ENCODE measurements around the gene CPTP.

DNA sequence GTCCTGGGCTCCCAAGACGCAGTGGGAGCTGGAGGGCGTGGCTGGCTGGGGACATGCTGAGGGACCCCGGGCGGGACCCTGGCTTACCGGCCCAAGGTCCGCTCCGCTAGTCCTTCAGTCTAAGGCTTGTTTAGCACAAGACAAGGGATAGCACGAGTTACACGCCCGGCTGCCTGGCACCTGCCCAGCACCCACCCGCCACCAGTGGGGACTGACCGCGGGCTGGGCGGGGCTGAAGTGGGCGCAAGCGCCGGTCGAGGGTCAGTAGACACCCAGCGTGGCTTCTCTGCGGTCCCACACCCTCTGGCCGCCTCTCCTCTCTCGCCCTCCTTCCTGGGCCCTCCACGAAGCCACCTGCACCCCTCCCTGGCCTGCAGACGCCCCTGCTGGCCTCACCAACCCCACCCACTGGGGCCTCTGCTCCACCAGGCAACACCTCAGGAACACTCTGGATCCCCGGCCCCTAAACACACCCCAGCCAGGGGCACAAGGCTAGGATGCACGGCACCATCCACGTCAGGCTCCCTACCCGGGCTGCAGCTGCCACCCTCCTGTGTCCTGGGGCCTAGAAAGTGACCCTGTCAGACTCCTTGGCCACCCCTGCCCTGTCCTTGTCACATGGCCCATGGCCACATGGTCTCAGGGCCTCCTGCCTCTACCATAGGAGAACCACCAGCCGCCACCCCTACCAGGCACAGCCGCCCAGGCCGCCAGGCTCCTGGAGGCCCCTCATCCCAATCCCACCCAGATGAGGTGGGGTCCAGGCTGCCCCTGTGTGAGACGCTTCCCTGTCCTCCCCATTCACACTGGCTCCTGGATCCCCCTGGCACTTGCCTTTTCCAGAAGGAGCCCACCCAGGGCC, 12.6 kb downstream of the CPTP start:
- TF ChIP-seq, protein P1, sequence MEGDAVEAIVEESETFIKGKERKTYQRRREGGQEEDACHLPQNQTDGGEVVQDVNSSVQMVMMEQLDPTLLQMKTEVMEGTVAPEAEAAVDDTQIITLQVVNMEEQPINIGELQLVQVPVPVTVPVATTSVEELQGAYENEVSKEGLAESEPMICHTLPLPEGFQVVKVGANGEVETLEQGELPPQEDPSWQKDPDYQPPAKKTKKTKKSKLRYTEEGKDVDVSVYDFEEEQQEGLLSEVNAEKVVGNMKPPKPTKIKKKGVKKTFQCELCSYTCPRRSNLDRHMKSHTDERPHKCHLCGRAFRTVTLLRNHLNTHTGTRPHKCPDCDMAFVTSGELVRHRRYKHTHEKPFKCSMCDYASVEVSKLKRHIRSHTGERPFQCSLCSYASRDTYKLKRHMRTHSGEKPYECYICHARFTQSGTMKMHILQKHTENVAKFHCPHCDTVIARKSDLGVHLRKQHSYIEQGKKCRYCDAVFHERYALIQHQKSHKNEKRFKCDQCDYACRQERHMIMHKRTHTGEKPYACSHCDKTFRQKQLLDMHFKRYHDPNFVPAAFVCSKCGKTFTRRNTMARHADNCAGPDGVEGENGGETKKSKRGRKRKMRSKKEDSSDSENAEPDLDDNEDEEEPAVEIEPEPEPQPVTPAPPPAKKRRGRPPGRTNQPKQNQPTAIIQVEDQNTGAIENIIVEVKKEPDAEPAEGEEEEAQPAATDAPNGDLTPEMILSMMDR (conservative IDR thresholded peaks at IDR 0.05 in 1 of 2, IDR thresholded peaks at IDR 0.05 in 1 of 2; ENCODE audit: extremely low read depth in 1 of 2, insufficient read depth in 1 of 2, low read depth in 1 of 2, low read length in 2 of 2): no peak
- TF ChIP-seq EZH2 (IDR thresholded peaks at IDR 0.05; ENCODE audit: borderline replicate concordance, low read length): no peak

Data from mammary epithelial cell (primary cell).